ENCODE data around the gene GRIN2A. TPM values are rescaled to one million over a fixed set of nuclear protein-coding genes. Genes with fewer than 3 reads are reported as not detected.

GRIN2A gene
- total and polyA plus RNA-seq, 2 experiments from 2014 or later: not detected

DNA sequence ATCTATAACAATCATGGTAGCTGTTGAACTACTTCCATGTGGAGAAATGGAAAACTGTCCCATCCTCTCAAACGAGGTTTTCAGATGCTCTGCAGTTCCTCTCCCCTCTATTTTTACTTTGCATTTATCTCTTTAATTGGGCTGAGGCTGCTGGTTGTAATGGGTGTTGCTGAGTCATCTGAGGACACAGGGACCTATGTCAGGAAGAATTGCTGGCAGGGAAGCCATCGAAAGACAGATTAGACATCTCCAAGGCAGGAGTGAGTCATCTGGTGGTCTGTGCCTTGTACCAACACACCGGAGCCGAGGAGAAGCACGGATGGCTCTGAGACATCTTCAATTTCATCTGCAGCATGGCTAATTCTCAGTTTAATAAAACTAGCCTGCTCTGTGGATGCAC, 394.5 kb downstream of the GRIN2A start:
- Histone ChIP-seq H3K9me3 (ENCODE audit: low read depth) (no peaks in the 10 kb centered on the region), H3K79me2 (ENCODE audit: insufficient read depth) (no peaks in the 10 kb centered on the region), H3K27me3 (replicated peaks; ENCODE audit: insufficient read depth) (no peaks in the 10 kb centered on the region), H2AFZ (no peak overlapping the region), H3K36me3 (ENCODE audit: low read depth) (no peaks in the 10 kb centered on the region), H3K4me2 (ENCODE audit: unreplicated experiment) (no peak overlapping the region), H3K4me3 (no peak overlapping the region), H4K20me1 (ENCODE audit: insufficient read depth) (no peaks in the 10 kb centered on the region), H3K9me2 (ENCODE audit: insufficient read depth) (no peaks in the 10 kb centered on the region), H3K27ac (no peak overlapping the region), H3F3A (ENCODE audit: insufficient read depth) (no peaks in the 10 kb centered on the region), H3K9ac (no peak overlapping the region), H3K4me1 (ENCODE audit: insufficient read depth) (no peaks in the 10 kb centered on the region)
- DNase-seq: no peak
- TF ChIP-seq EZH2 (IDR thresholded peaks at IDR 0.05; ENCODE audit: insufficient read depth, poor library complexity, severe bottlenecking): no peak
- no peak for TF ChIP-seq EZH2phosphoT487 (IDR thresholded peaks at IDR 0.05; ENCODE audit: insufficient read depth, low read depth)
- 13 to 14% methylated on average over 5 of the region's 5 CpGs for WGBS, 2 experiments (ENCODE audit: low coverage in 1 of 2, low lambda C conversion rate in 2 of 2, missing lambda C conversion rate in 2 of 2)
- in situ Hi-C loops (cut with MboI): no loop called here

DNA sequence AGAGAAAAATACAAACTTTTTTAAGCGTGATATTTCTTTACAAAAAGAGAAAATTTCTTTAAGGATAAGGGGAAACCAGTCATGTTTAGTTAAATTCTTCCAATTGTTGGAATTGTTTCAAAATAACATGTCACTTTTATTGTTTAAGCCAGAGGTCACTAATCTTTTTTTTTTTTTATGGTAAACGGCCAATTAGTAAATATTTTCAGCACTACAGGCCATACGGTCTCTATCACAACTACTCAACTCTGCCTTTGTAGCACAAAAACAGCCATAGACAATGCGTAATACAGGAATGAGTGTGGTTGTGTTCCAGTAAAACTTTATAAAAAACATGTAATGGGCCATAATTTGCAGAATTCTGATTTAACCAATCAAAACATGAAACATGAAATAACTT, 401.4 kb downstream of the GRIN2A start:
- TF ChIP-seq EZH2phosphoT487 (IDR thresholded peaks at IDR 0.05; ENCODE audit: insufficient read depth, low read depth) (no peak), EZH2 (IDR thresholded peaks at IDR 0.05; ENCODE audit: insufficient read depth, poor library complexity, severe bottlenecking) (no peak)
- Histone ChIP-seq H3K36me3 (ENCODE audit: low read depth) (no peaks in the 10 kb centered on the region), H3K27ac (no peak overlapping the region), H2AFZ (no peak overlapping the region), H3K4me1 (ENCODE audit: insufficient read depth) (no peaks in the 10 kb centered on the region), H3K79me2 (ENCODE audit: insufficient read depth) (no peaks in the 10 kb centered on the region), H4K20me1 (ENCODE audit: insufficient read depth) (no peaks in the 10 kb centered on the region), H3K9me3 (ENCODE audit: low read depth) (no peaks in the 10 kb centered on the region), H3K4me3 (no peak overlapping the region), H3K9ac (no peak overlapping the region), H3K27me3 (replicated peaks; ENCODE audit: insufficient read depth) (no peaks in the 10 kb centered on the region), H3K9me2 (ENCODE audit: insufficient read depth) (no peaks in the 10 kb centered on the region), H3K4me2 (ENCODE audit: unreplicated experiment) (no peak overlapping the region), H3F3A (ENCODE audit: insufficient read depth) (no peaks in the 10 kb centered on the region)
- DNase-seq: no peak
- in situ Hi-C loops (cut with MboI): no loop called here
- WGBS, 2 experiments (ENCODE audit: low coverage in 1 of 2, low lambda C conversion rate in 2 of 2, missing lambda C conversion rate in 2 of 2): 36 to 39% methylated on average over 4 of the region's 4 CpGs

DNA sequence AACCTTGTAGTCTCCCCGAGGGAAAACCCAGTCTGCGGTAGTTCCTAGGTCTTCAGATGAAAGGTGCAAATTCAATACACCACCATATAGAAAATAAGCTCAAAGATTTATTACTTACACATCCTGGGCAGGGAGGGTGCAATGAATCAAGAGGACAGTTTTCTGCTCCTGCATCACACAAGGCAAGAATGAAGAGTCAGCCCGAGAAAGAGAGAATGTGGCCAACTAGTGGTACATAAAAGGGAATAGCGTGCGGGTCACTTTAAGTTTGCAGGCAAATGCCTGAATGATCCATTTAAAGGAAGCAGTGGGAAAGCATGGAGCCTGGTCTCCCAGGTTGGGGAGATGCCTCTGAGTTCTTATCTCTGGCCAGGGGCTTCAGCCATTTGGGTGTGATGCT, 403.4 kb downstream of the GRIN2A start:
- Histone ChIP-seq H3K4me2 (ENCODE audit: unreplicated experiment) (no peak overlapping the region), H3K9me2 (ENCODE audit: insufficient read depth) (no peaks in the 10 kb centered on the region), H3K27me3 (replicated peaks; ENCODE audit: insufficient read depth) (no peaks in the 10 kb centered on the region), H3K36me3 (ENCODE audit: low read depth) (no peaks in the 10 kb centered on the region), H4K20me1 (ENCODE audit: insufficient read depth) (no peaks in the 10 kb centered on the region), H3F3A (ENCODE audit: insufficient read depth) (no peaks in the 10 kb centered on the region), H3K4me3 (no peak overlapping the region), H2AFZ (no peak overlapping the region), H3K79me2 (ENCODE audit: insufficient read depth) (no peaks in the 10 kb centered on the region), H3K27ac (no peak overlapping the region), H3K9me3 (ENCODE audit: low read depth) (no peaks in the 10 kb centered on the region), H3K4me1 (ENCODE audit: insufficient read depth) (no peaks in the 10 kb centered on the region), H3K9ac (no peak overlapping the region)
- in situ Hi-C loops (cut with MboI): no loop called here
- 43 to 45% methylated on average over 5 of the region's 5 CpGs for WGBS, 2 experiments (ENCODE audit: low coverage in 1 of 2, low lambda C conversion rate in 2 of 2, missing lambda C conversion rate in 2 of 2)
- DNase-seq: no peak
- TF ChIP-seq EZH2phosphoT487 (IDR thresholded peaks at IDR 0.05; ENCODE audit: insufficient read depth, low read depth): no peak
- TF ChIP-seq EZH2 (IDR thresholded peaks at IDR 0.05; ENCODE audit: insufficient read depth, poor library complexity, severe bottlenecking): no peak

- TF ChIP-seq EZH2 (IDR thresholded peaks at IDR 0.05; ENCODE audit: insufficient read depth, poor library complexity, severe bottlenecking) (no peak), EZH2phosphoT487 (IDR thresholded peaks at IDR 0.05; ENCODE audit: insufficient read depth, low read depth) (no peak)
- H3K36me3 ChIP-seq (ENCODE audit: low read depth): no peaks in the 10 kb centered on the region
- no peak overlapping the region for H3K4me2 ChIP-seq (ENCODE audit: unreplicated experiment)
- no peak overlapping the region for H3K4me3 ChIP-seq
- DNase-seq: no peak
- H3F3A ChIP-seq (ENCODE audit: insufficient read depth): no peaks in the 10 kb centered on the region
- in situ Hi-C loops (cut with MboI): no loop called here
- H2AFZ ChIP-seq: no peak overlapping the region
- no peak overlapping the region for H3K27ac ChIP-seq
- H3K79me2 ChIP-seq (ENCODE audit: insufficient read depth): no peaks in the 10 kb centered on the region
- no peaks in the 10 kb centered on the region for H4K20me1 ChIP-seq (ENCODE audit: insufficient read depth)
- WGBS, 2 experiments (ENCODE audit: low coverage in 1 of 2, low lambda C conversion rate in 2 of 2, missing lambda C conversion rate in 2 of 2): 15 to 17% methylated on average over 5 of the region's 5 CpGs
- no peak overlapping the region for H3K9ac ChIP-seq
- H3K4me1 ChIP-seq (ENCODE audit: insufficient read depth): no peaks in the 10 kb centered on the region
- no peaks in the 10 kb centered on the region for H3K27me3 ChIP-seq (replicated peaks; ENCODE audit: insufficient read depth)
- H3K9me2 ChIP-seq (ENCODE audit: insufficient read depth): no peaks in the 10 kb centered on the region
- no peaks in the 10 kb centered on the region for H3K9me3 ChIP-seq (ENCODE audit: low read depth)
These were observed 406.2 kb downstream of the GRIN2A start for GRCh38 chr16:9775998-9776397.

DNA sequence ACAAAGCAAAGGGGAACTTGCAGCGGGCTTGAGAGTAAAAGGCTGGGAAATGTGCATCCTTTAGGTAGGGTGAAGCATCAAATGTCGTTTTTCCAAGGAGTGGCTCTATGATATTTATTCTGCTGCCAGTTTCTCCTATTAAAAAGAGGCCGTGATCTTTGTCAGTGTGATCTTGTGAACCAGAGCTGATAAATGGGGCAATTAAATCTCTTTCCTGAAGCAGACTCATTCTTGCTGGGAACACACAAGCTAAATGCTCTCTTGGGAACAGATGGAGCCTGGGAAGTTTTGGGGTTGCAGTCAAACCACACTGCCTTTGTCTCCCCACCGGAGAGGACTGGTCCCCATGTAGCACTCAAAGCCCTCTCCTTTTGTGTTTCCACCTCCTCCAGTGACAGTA, 408.9 kb downstream of the GRIN2A start:
- WGBS, 2 experiments (ENCODE audit: low coverage in 1 of 2, low lambda C conversion rate in 2 of 2, missing lambda C conversion rate in 2 of 2): 8 to 12% methylated on average over 4 of the region's 4 CpGs
- H3K4me1 ChIP-seq (ENCODE audit: insufficient read depth): no peaks in the 10 kb centered on the region
- in situ Hi-C loops (cut with MboI): no loop called here
- no peak overlapping the region for H3K9ac ChIP-seq
- no peaks in the 10 kb centered on the region for H3F3A ChIP-seq (ENCODE audit: insufficient read depth)
- H3K27me3 ChIP-seq (replicated peaks; ENCODE audit: insufficient read depth): no peaks in the 10 kb centered on the region
- H3K4me3 ChIP-seq: no peak overlapping the region
- H2AFZ ChIP-seq: no peak overlapping the region
- H3K9me2 ChIP-seq (ENCODE audit: insufficient read depth): no peaks in the 10 kb centered on the region
- no peak for DNase-seq
- H4K20me1 ChIP-seq (ENCODE audit: insufficient read depth): no peaks in the 10 kb centered on the region
- no peaks in the 10 kb centered on the region for H3K36me3 ChIP-seq (ENCODE audit: low read depth)
- H3K9me3 ChIP-seq (ENCODE audit: low read depth): no peaks in the 10 kb centered on the region
- H3K4me2 ChIP-seq (ENCODE audit: unreplicated experiment): no peak overlapping the region
- H3K27ac ChIP-seq: no peak overlapping the region
- no peak for TF ChIP-seq EZH2 (IDR thresholded peaks at IDR 0.05; ENCODE audit: insufficient read depth, poor library complexity, severe bottlenecking)
- no peak for TF ChIP-seq EZH2phosphoT487 (IDR thresholded peaks at IDR 0.05; ENCODE audit: insufficient read depth, low read depth)
- H3K79me2 ChIP-seq (ENCODE audit: insufficient read depth): no peaks in the 10 kb centered on the region

Measured in GM23248 (cell line).